ENCODE results near the gene MYD88. TPM values are rescaled to one million over a fixed set of nuclear protein-coding genes. Genes with fewer than 3 reads are reported as not detected.

MYD88 gene
- total and polyA plus RNA-seq, 2 experiments from 2014 or later = 6.7 to 32.1 TPM

GRCh38 chr3:38119248-38119544, 19.3 kb upstream of the MYD88 start:
- H3F3A ChIP-seq (ENCODE audit: insufficient read depth) = no peaks in the 10 kb centered on the region
- H3K27me3 ChIP-seq (replicated peaks; ENCODE audit: insufficient read depth) = no peaks in the 10 kb centered on the region
- no peak overlapping the region for H3K27ac ChIP-seq
- H3K4me1 ChIP-seq (ENCODE audit: insufficient read depth) = no peaks in the 10 kb centered on the region
- H3K4me2 ChIP-seq (ENCODE audit: unreplicated experiment) = no peak overlapping the region
- H2AFZ ChIP-seq = no peak overlapping the region
- 100% methylated on average over 1 of the region's 1 CpG for WGBS, 2 experiments (ENCODE audit: low coverage in 1 of 2, low lambda C conversion rate in 2 of 2, missing lambda C conversion rate in 2 of 2)
- no peak for DNase-seq
- H3K9ac ChIP-seq = no peak overlapping the region
- H4K20me1 ChIP-seq (ENCODE audit: insufficient read depth) = no peaks in the 10 kb centered on the region
- TF ChIP-seq EZH2phosphoT487 (IDR thresholded peaks at IDR 0.05; ENCODE audit: insufficient read depth, low read depth) = no peak
- no peak for TF ChIP-seq EZH2 (IDR thresholded peaks at IDR 0.05; ENCODE audit: insufficient read depth, poor library complexity, severe bottlenecking)
- H3K4me3 ChIP-seq = no peak overlapping the region
- in situ Hi-C loops (cut with MboI) = loop anchor here (25.0 kb wide), 1 partner anchor 368 kb away; the partner anchor contains the start of gene EXOG
- no peaks in the 10 kb centered on the region for H3K9me3 ChIP-seq (ENCODE audit: low read depth)
- H3K79me2 ChIP-seq (ENCODE audit: insufficient read depth) = no peaks in the 10 kb centered on the region
- H3K9me2 ChIP-seq (ENCODE audit: insufficient read depth) = no peaks in the 10 kb centered on the region
- 0 out of 2 replicates have a peak, but pooled peaks cover under 1% of the 10 kb centered on the region for H3K36me3 ChIP-seq (ENCODE audit: low read depth)

DNA sequence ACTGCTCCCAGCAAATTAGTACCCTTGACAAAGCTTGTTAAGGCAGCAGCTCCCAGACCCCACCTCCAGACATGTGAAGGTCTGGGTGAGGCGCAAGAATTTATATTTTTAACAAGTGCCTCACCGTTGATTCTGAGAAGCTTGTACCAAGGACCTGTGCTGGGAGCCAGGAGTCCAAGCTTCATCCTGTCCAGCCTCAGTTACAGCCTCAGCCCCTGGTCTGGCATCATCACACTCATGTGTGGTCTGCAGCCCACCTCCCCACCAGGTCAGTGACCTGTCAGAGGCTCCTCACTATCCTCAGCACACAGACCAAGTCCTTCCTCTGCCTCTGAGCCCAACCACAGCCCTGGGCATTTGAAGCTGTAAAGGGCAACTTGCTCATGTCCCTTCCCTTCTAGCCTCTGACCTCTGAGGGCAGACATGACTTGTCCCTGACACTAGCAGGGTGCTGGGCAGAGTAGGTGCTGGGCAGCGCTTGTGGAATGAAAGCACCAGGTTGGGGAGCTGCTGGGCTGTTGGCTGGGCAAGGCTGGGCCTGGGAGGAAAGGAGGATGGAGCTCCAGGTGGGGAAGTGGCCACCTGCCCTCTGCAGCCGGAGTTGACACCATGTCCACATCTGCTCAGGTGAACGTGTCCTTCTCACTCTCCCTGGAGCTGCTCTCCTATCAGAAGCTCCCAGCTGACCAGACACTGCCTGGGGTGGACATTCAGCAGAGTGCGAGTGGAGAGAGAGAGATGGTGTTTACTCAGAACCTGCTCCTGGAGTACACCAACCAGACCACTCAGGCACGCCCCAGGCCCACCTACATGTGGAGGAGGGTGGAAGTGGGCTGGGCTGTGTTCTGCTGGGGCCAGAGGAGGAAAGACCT, 18.4 kb upstream of the MYD88 start:
- in situ Hi-C loops (cut with MboI) = loop anchor here (25.0 kb wide), 1 partner anchor 367 kb away; the partner anchor contains the start of gene EXOG
- no peaks in the 10 kb centered on the region for H3K9me3 ChIP-seq (ENCODE audit: low read depth)
- no peak overlapping the region for H3K4me2 ChIP-seq (ENCODE audit: unreplicated experiment)
- no peak for DNase-seq
- no peaks in the 10 kb centered on the region for H3K4me1 ChIP-seq (ENCODE audit: insufficient read depth)
- no peak overlapping the region for H3K9ac ChIP-seq
- no peaks in the 10 kb centered on the region for H3K27me3 ChIP-seq (replicated peaks; ENCODE audit: insufficient read depth)
- no peaks in the 10 kb centered on the region for H3K9me2 ChIP-seq (ENCODE audit: insufficient read depth)
- H3K79me2 ChIP-seq (ENCODE audit: insufficient read depth) = no peaks in the 10 kb centered on the region
- peaks cover 9% of the 10 kb centered on the region; the same call in 1 of the 2 replicates for H3K36me3 ChIP-seq (ENCODE audit: low read depth)
- no peak overlapping the region for H3K27ac ChIP-seq
- H3K4me3 ChIP-seq = no peak overlapping the region
- 80 to 83% methylated on average over 7 of the region's 7 CpGs for WGBS, 2 experiments (ENCODE audit: low coverage in 1 of 2, low lambda C conversion rate in 2 of 2, missing lambda C conversion rate in 2 of 2)
- no peak overlapping the region for H2AFZ ChIP-seq
- no peak for TF ChIP-seq EZH2 (IDR thresholded peaks at IDR 0.05; ENCODE audit: insufficient read depth, poor library complexity, severe bottlenecking)
- no peak for TF ChIP-seq EZH2phosphoT487 (IDR thresholded peaks at IDR 0.05; ENCODE audit: insufficient read depth, low read depth)
- H3F3A ChIP-seq (ENCODE audit: insufficient read depth) = no peaks in the 10 kb centered on the region
- no peaks in the 10 kb centered on the region for H4K20me1 ChIP-seq (ENCODE audit: insufficient read depth)

DNA sequence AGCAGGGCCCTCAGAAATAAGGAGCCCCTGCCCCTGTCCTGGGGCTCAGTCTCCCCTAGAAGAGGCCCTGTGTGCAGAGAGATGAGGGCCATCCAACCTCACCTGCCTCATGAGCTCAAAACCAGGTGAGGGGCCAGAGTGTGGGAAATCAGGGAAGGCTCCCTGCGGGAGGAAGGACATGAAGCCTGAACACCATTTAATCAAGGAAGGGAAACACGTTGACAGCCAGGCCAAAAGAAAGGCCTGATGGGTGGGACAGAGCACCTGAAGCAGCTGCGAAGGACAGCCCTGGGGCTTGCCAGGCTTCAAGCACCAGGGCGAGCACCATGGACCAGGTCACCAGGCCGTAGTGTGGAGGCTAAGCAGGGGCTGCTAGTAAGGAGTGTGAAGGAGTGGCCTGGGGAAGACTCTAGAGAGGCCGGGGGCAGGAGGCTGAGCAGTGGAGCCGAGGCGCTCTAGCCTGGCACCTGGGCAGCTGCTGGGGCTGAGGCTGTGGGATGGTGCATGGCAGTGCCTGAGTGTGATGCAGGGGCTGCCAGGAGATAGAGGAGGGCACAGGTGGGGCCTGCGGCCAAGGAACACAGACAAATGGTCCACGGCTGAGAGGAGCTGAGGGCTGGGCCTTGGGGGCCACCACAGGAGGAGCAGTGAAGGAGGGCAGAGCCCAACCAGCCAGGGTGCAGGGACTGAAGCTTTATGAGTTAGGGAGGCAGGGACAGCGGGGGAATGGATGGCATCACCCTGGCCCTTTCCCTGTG, 17.6 kb upstream of the MYD88 start:
- in situ Hi-C loops (cut with MboI) = loop anchor here (25.0 kb wide), 1 partner anchor 366 kb away; the partner anchor contains the start of gene EXOG
- Histone ChIP-seq H3K27ac (no peak overlapping the region), H3K9ac (no peak overlapping the region), H3K36me3 (ENCODE audit: low read depth) (peaks cover 11% of the 10 kb centered on the region; the same call in 1 of the 2 replicates), H3K9me2 (ENCODE audit: insufficient read depth) (no peaks in the 10 kb centered on the region), H3K4me1 (ENCODE audit: insufficient read depth) (no peaks in the 10 kb centered on the region), H3K9me3 (ENCODE audit: low read depth) (no peaks in the 10 kb centered on the region), H3K4me3 (no peak overlapping the region), H3K4me2 (ENCODE audit: unreplicated experiment) (no peak overlapping the region), H3K27me3 (replicated peaks; ENCODE audit: insufficient read depth) (no peaks in the 10 kb centered on the region), H4K20me1 (ENCODE audit: insufficient read depth) (no peaks in the 10 kb centered on the region), H2AFZ (no peak overlapping the region), H3K79me2 (ENCODE audit: insufficient read depth) (no peaks in the 10 kb centered on the region), H3F3A (ENCODE audit: insufficient read depth) (no peaks in the 10 kb centered on the region)
- no peak for DNase-seq
- TF ChIP-seq EZH2phosphoT487 (IDR thresholded peaks at IDR 0.05; ENCODE audit: insufficient read depth, low read depth) = no peak
- no peak for TF ChIP-seq EZH2 (IDR thresholded peaks at IDR 0.05; ENCODE audit: insufficient read depth, poor library complexity, severe bottlenecking)
- 88 to 93% methylated on average over 11 of the region's 11 CpGs for WGBS, 2 experiments (ENCODE audit: low coverage in 1 of 2, low lambda C conversion rate in 2 of 2, missing lambda C conversion rate in 2 of 2)

DNA sequence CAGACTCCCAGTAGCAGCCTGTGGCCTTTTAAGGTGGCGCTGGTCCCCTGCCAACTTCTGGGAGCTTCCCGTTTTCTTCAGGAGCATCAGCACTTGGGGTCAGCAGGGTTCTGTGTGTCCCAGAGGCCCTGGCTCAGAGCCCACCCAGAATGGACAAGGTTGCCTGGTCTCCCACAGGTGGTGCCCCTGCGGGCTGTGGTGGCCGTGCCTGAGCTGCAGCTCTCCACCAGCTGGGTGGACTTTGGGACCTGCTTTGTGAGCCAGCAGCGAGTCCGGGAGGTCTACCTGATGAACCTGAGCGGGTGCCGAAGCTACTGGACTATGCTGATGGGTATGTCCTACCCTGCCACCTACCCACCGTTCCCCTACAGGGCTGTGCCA, 17.0 kb upstream of the MYD88 start:
- Histone ChIP-seq H2AFZ (no peak overlapping the region), H3K4me1 (ENCODE audit: insufficient read depth) (no peaks in the 10 kb centered on the region), H3K9ac (no peak overlapping the region), H3K4me2 (ENCODE audit: unreplicated experiment) (no peak overlapping the region), H3F3A (ENCODE audit: insufficient read depth) (no peaks in the 10 kb centered on the region), H3K79me2 (ENCODE audit: insufficient read depth) (no peaks in the 10 kb centered on the region), H3K27ac (no peak overlapping the region), H3K36me3 (ENCODE audit: low read depth) (peaks cover 11% of the 10 kb centered on the region; the same call in 1 of the 2 replicates), H3K9me3 (ENCODE audit: low read depth) (no peaks in the 10 kb centered on the region), H4K20me1 (ENCODE audit: insufficient read depth) (no peaks in the 10 kb centered on the region), H3K27me3 (replicated peaks; ENCODE audit: insufficient read depth) (no peaks in the 10 kb centered on the region), H3K4me3 (no peak overlapping the region), H3K9me2 (ENCODE audit: insufficient read depth) (no peaks in the 10 kb centered on the region)
- DNase-seq = no peak
- WGBS, 2 experiments (ENCODE audit: low coverage in 1 of 2, low lambda C conversion rate in 2 of 2, missing lambda C conversion rate in 2 of 2) = 77 to 83% methylated on average over 9 of the region's 9 CpGs
- TF ChIP-seq EZH2phosphoT487 (IDR thresholded peaks at IDR 0.05; ENCODE audit: insufficient read depth, low read depth) = no peak
- no peak for TF ChIP-seq EZH2 (IDR thresholded peaks at IDR 0.05; ENCODE audit: insufficient read depth, poor library complexity, severe bottlenecking)
- in situ Hi-C loops (cut with MboI) = loop anchor here (25.0 kb wide), 1 partner anchor 366 kb away; the partner anchor contains the start of gene EXOG
